CD4-positive, alpha-beta T cell treated with Interleukin-12 subunit alpha and Interleukin-12 subunit beta, for 1 hour (primary cell): ENCODE results near the gene MYL1.

Experiments
- DNase-seq: peaks from one replicate; pipeline ENCODE4 v3.0.0-alpha.2; 2020

The MYL1 gene

DNA sequence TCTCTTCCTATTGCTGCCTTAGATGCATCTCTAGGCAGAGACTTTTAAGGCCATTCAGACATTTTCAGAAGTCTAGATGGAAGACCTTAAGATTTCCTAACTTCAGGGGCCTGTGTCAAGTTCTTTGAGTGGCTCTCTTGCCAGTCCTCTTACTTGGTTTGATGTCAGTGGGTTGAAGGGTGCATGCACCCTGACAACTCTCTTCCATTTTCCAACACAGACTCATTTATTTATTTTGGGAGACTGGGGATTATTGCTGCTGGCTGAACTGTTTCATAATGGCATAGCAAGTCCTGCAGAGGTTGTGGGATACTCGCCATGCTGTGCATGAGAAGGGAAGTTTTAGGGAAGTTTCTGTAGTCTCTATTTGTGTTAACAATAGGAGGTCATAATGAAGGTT is 50.7 kb downstream of the MYL1 start:
- no peak for DNase-seq

DNA sequence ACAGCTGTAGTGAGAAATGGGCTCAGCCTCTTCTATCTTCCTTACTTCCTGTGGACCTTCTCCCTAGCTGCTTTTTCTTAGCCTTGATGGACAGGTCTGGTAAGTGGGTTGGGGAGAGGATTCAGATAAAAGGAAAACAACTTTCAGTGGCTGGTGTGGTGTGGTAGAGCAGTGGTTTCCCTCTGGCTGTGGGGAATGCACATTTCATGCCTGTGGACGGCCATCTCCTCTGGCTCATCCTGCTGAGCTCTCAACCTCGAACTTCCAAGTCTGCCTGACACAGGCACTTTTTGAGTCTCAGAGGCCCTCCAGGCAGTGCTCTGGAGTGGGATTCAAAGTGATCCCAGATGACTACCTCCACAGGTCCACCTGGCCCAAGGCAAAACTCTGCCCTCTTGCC is 51.1 kb downstream of the MYL1 start:
- no peak for DNase-seq

DNA sequence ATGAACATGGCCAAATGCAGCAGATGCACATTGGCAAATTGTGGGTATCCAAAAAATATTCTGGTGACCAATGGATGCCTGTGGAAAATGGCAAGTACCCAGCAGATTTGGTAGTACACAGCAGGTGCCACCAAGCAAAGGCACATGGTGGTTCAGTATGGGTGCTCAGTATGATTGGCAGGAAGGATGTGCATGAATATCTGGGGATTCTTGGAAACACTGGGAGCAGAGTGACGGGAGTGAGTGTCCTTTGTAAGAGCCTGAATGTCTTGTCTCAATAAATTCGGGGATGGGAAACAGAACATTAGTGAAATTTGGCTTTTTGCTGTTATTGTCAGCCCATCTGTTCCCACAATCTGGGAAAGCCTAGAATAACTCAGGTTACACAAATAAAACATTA is 52.9 kb downstream of the MYL1 start:
- no peak for DNase-seq

DNA sequence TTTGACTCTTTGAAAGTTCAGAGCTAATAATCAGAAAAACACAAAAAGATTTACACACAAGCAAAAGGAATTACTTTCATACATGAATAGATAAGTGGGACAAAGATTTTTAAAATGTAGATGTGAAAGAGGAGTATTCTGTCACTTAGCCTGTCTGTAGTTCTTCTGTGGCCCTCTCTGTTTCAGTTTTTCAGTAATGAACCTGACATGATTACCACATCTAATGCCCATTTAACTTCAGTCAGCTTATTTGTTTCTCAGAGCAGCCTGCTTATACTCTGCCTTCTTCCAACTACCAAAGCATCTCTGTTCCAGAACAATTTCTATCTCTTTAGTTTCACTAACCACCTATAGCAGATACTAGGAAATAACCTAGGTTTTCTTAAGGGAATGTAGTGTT is 55.3 kb downstream of the MYL1 start:
- DNase-seq, result no peak

DNA sequence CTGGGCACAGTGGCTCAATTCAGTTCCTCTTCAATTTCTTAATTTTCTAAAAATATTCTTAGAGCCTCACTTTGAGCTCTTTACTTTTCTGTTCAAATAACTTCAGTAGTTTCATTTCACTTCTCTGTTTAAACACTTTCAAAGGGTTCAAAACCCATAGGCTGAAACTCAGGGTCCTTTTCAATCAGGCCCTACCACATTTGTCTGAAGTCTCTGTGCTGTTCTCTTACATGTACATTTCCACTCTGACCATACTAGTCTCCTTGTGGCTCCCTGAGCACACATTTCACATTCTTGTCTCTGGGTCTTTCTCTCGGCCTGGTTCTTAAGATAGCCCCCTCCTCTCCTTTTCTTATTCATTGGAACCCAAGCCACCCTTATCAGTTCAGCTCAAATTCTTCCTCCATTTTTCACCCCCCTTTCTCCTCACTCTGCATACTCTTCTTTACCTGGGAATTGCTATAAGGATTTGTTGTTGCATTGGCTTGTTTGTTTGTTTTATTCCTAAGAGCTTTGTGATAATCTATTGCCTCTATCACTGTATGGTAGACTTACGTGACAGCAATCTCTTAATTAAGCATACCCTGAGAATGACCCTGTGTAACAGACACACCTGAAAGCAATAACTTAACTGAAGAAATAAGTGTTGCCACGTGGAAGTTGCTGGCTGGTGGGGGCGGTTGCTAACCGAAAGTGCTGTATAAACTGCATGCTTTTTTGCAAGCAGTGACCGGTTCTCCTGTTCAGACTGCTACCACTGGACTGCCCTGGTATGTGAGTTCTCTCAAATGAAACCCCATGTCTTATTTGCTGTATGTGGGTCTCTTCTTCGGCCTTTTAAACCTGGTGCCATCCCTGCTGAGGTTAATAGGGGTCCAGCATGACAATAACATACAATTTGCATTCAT is 62.0 kb downstream of the MYL1 start:
- no peak for DNase-seq

DNA sequence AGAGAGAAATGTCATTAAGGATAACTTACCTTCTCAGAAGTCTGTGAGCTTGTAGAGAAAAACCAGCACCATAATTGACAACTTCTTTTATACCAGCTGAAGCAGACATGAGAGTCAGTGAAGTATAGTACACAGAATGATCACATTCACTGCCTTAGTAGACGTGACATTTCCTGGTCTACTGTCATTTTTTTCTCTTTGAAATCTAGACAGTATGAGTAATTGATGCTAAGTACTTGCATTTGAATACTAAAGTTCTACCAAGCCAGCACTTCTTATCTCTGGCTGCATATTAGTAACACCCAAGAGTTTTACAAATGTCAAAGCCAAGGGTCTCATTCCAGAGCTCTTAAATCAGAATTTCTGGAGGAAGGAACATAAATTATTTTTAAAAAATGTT is 64.4 kb downstream of the MYL1 start:
- no peak for DNase-seq
